K562 (cell line): ENCODE data around the gene CCDC85A. TPM values are rescaled to one million over a fixed set of nuclear protein-coding genes. Genes with fewer than 3 reads are reported as not detected.

ENCODE experiments used
- ATAC-seq: fragments of 200-7000 bp; cut with Tn5 transposase; 3 replicates; pipeline ENCODE4 v1.9.1; 2020; ENCODE audit warnings: moderate library complexity
- BruUV-seq: library from RNA; stranded (reverse); fragments of 400-500 nt; replicated peaks from 2 replicates; lab custom pipeline; 2021; lab: Mats Ljungman, UMichigan
- CTCF ChIA-PET: fragments of 300-600 bp; formaldehyde crosslinking; extraction: SDS; loops from one replicate; lab custom pipeline; 2021; ENCODE audit warnings: low intra/inter-chr PET ratio; lab: Yijun Ruan, JAX
- POLR2A ChIA-PET: fragments of 300-600, 350-650 bp; sonication (Branson Sonifier 250); formaldehyde crosslinking; extraction: SDS; loops from one replicate; lab custom pipeline; 2021; ENCODE audit warnings: antibody characterized with exemption, inconsistent platforms; lab: Yijun Ruan, JAX
- DNase-seq, 4 experiments: peaks; one replicate each; pipeline versions ENCODE4 v3.0.0 to v3.0.0-alpha.2; 2011 to 2018; ENCODE audit warnings: low spot score in 3 of 4, mixed read lengths in 3 of 4; ENCODE audit errors: extremely low read depth in 1 of 4
- FAIRE-seq: peaks from 2 replicates; lab custom pipeline; 2011; peaks lifted over from hg19 to GRCh38; lab: Jason Lieb, UNC
- H2AFZ ChIP-seq: 2 replicates; pipeline ENCODE4 v1.6.0; 2011; ENCODE audit warnings: low read depth, low read length, control low read depth, inconsistent platforms
- H3K27ac ChIP-seq: fragments of 200-600 bp; 3 replicates; pipeline ENCODE4 v1.8.0; 2011; ENCODE audit warnings: low read depth, mild to moderate bottlenecking, control low read depth, inconsistent platforms, low read length, moderate library complexity, mixed read lengths; ENCODE audit errors: extremely low read depth
- H3K27me3 ChIP-seq, 2 experiments: fragments of 300-600 bp in 1 of 2; 2 replicates in 1 of 2; 3 replicates in 1 of 2; pipeline versions ENCODE4 v1.6.0 to v1.8.0; 2011; ENCODE audit warnings: inconsistent platforms in 2 of 2, low read length in 2 of 2, mild to moderate bottlenecking in 1 of 2, mixed read lengths in 1 of 2, moderate library complexity in 1 of 2; ENCODE audit not compliant: control insufficient read depth in 2 of 2, insufficient read depth in 2 of 2
- H3K36me3 ChIP-seq: fragments of 300-600 bp; 3 replicates; pipeline ENCODE4 v1.8.0; 2011; ENCODE audit warnings: mild to moderate bottlenecking, low read length, inconsistent platforms; ENCODE audit not compliant: control insufficient read depth, insufficient read depth
- H3K4me1 ChIP-seq, 2 experiments: fragments of 200-600 bp in 1 of 2; replicated peaks in 1 of 2; 2 replicates in 1 of 2; 3 replicates in 1 of 2; pipeline versions ENCODE4 v1.5.1 to v1.8.0; 2011; ENCODE audit warnings: inconsistent platforms in 2 of 2, low read length in 2 of 2, mild to moderate bottlenecking in 1 of 2, mixed read lengths in 1 of 2, moderate library complexity in 1 of 2; ENCODE audit not compliant: control insufficient read depth in 2 of 2, insufficient read depth in 2 of 2
- H3K4me2 ChIP-seq: 2 replicates; pipeline ENCODE4 v1.6.1; 2011; ENCODE audit warnings: low read length, control low read depth, inconsistent platforms, mixed read lengths; ENCODE audit not compliant: insufficient read depth
- H3K4me3 ChIP-seq: fragments of 200-600 bp; sonication (generic), shearing (Covaris generic); 2 replicates; pipeline ENCODE4 v1.5.1; 2016; ENCODE audit warnings: control low read depth, inconsistent platforms
- H3K79me2 ChIP-seq: fragments of 200-600 bp; 3 replicates; pipeline ENCODE4 v1.8.0; 2011; ENCODE audit warnings: low read length, inconsistent platforms; ENCODE audit not compliant: control insufficient read depth, insufficient read depth
- H3K9ac ChIP-seq, 2 experiments: 2 replicates each; pipeline versions ENCODE4 v1.6.0 to v1.6.1; 2011; ENCODE audit warnings: low read depth in 2 of 2, low read length in 2 of 2, control low read depth in 1 of 2, inconsistent platforms in 1 of 2, mild to moderate bottlenecking in 1 of 2, mixed read lengths in 1 of 2; ENCODE audit not compliant: insufficient read depth in 1 of 2
- H3K9me1 ChIP-seq: one replicate; pipeline ENCODE4 v1.6.0; 2011; ENCODE audit warnings: inconsistent platforms, mild to moderate bottlenecking, low read length, moderate library complexity; ENCODE audit not compliant: control insufficient read depth, insufficient read depth
- H3K9me3 ChIP-seq: replicated peaks from 2 replicates; pipeline ENCODE4 v1.5.1; 2011; ENCODE audit warnings: low read depth, low read length, inconsistent platforms; ENCODE audit not compliant: control insufficient read depth, insufficient read depth
- H4K20me1 ChIP-seq: replicated peaks from 2 replicates; pipeline ENCODE4 v1.6.1; 2011; ENCODE audit warnings: low read length, inconsistent platforms, mixed read lengths; ENCODE audit not compliant: control insufficient read depth, insufficient read depth
- ARNT ChIP-seq, 2 experiments: fragments of 450-650 bp; IDR thresholded peaks; 2 replicates each; pipeline ENCODE4 v1.6.1; 2016; ENCODE audit warnings: mild to moderate bottlenecking in 1 of 2
- CCNT2 ChIP-seq: IDR thresholded peaks from 2 replicates; pipeline ENCODE4 v1.6.1; 2011; ENCODE audit warnings: borderline replicate concordance, low read depth, mild to moderate bottlenecking, moderate library complexity, mixed read lengths, low read length; ENCODE audit not compliant: insufficient read length; ENCODE audit errors: extremely low read depth
- DACH1 ChIP-seq: fragments of 450-650 bp; IDR thresholded peaks from 2 replicates; pipeline ENCODE4 v1.6.1; 2018; ENCODE audit not compliant: partially characterized antibody
- HDAC8 ChIP-seq: fragments of 450-650 bp; IDR thresholded peaks from 2 replicates; pipeline ENCODE4 v1.6.1; 2016; ENCODE audit warnings: mild to moderate bottlenecking, missing genetic modification characterization, moderate library complexity, missing compliant biosample characterization
- HES1 ChIP-seq: fragments of 450-650 bp; IDR thresholded peaks from 2 replicates; pipeline ENCODE4 v1.6.1; 2016; ENCODE audit warnings: low read depth, mild to moderate bottlenecking, moderate library complexity
- MEF2D ChIP-seq: conservative IDR thresholded peaks from 2 replicates; pipeline ENCODE4 v1.6.1; 2016; ENCODE audit warnings: low read depth, missing genetic modification characterization, missing compliant biosample characterization
- RAD21 ChIP-seq, 2 experiments: fragments of 250-450 bp in 1 of 2; fragments of 450-650 bp in 1 of 2; sonication (Bioruptor Pico) in 1 of 2; formaldehyde crosslinking in 1 of 2; IDR thresholded peaks in 1 of 2; conservative IDR thresholded peaks in 1 of 2; 2 replicates each; pipeline versions ENCODE4 v1.4.0 to v1.8.0; 2020 to 2022; ENCODE audit warnings: mild to moderate bottlenecking in 2 of 2, moderate library complexity in 1 of 2
- SREBF2 ChIP-seq: sonication (generic); formaldehyde crosslinking; IDR thresholded peaks from 2 replicates; pipeline ENCODE4 v1.4.0; 2020; ENCODE audit warnings: mild to moderate bottlenecking, missing genetic modification reagents
- TCF15 ChIP-seq: fragments of 250-450 bp; sonication (Bioruptor Pico); IDR thresholded peaks from 2 replicates; pipeline ENCODE4 v1.8.0; 2022; ENCODE audit warnings: moderate library complexity, mild to moderate bottlenecking, inconsistent platforms
- ZBTB40 ChIP-seq, 2 experiments: fragments of 450-650 bp in 1 of 2; sonication (generic) in 1 of 2; formaldehyde crosslinking in 1 of 2; IDR thresholded peaks; 2 replicates each; pipeline versions ENCODE4 v1.7.1 to v1.9.0; 2016 to 2022; ENCODE audit warnings: inconsistent platforms in 1 of 2, mild to moderate bottlenecking in 1 of 2, missing genetic modification reagents in 1 of 2
- ZNF174 ChIP-seq: fragments of 250-450 bp; sonication (Bioruptor Pico); IDR thresholded peaks from 2 replicates; pipeline ENCODE4 v1.4.0; 2020; ENCODE audit warnings: mild to moderate bottlenecking
- ZNF224 ChIP-seq: sonication (generic); formaldehyde crosslinking; IDR thresholded peaks from 2 replicates; pipeline ENCODE4 v1.8.0; 2022; ENCODE audit warnings: mild to moderate bottlenecking, missing genetic modification reagents
- ZNF23 ChIP-seq: fragments of 250-450 bp; sonication (Bioruptor Pico); IDR thresholded peaks from 2 replicates; pipeline ENCODE4 v1.4.0; 2020; ENCODE audit warnings: mild to moderate bottlenecking
- WGBS: fragments of 100-300 bp; shearing (Covaris generic); methylation state at CpG from one replicate; pipeline ENCODE4 v1.1.6; 2016; ENCODE audit warnings: low coverage, mixed read lengths; ENCODE audit not compliant: insufficient coverage; ENCODE audit errors: missing lambda C conversion rate; 5-methylcytosine and 5-hydroxymethylcytosine counted together
- in situ Hi-C: fragments of 300-500 bp; cut with MboI; formaldehyde crosslinking; loops from 4 replicates; pipeline ENCODE4 v1.15.0; 2018; ENCODE audit warnings: inconsistent platforms, mixed read lengths
- intact Hi-C: fragments of 100-400 bp; cut with micrococcal nuclease; formaldehyde crosslinking; loops from 2 replicates; pipeline ENCODE4 v1.14.2; 2022
- polyA plus RNA-seq, 8 experiments: library from polyadenylated mRNA; depleted of rRNA in 4 of 8; stranded (reverse) in 5 of 8; unstranded in 3 of 8; fragments of >200 nt; fragmentation: Nextera tagmentation in 2 of 8; fragmentation: Illumina TruSeq in 1 of 8; extraction: Ambion mirVana in 2 of 8; extraction: Trizol in 1 of 8; gene quantifications; 2 replicates each; pipeline versions ENCODE4 v1.2.1 to v1.2.3, GENCODE V29; 2011 to 2014; ENCODE audit warnings: inconsistent platforms in 1 of 8, missing spikeins in 1 of 8
- total RNA-seq, 7 experiments: library from RNA; depleted of rRNA in 6 of 7; stranded (reverse); fragments of >200 nt in 6 of 7; fragmentation: Illumina TruSeq in 2 of 7; extraction: Trizol in 2 of 7; gene quantifications; 2 replicates each; pipeline versions ENCODE4 v1.2.1 to v1.2.3, GENCODE V29; 2011 to 2021; ENCODE audit warnings: low replicate concordance in 1 of 7

Gene CCDC85A
- total and polyA plus RNA-seq, 9 of the 15 experiments (the other 6 are each of a cell fraction or from before 2014, with no cell fraction given): 0.03 to 0.14 (median 0.10) TPM; not detected in 5

GRCh38 chr2:56297671-56298070 lies 113.9 kb downstream of the CCDC85A start:
- DNase-seq (no peak), ATAC-seq (no peak), FAIRE-seq (no peak)
- no peaks in the 10 kb centered on the region for H3K27me3 ChIP-seq
- no peaks in the 10 kb centered on the region for H3K79me2 ChIP-seq
- no peak overlapping the region for H3K4me3 ChIP-seq
- no peak overlapping the region for H2AFZ ChIP-seq
- intact Hi-C loops (no loop called here), in situ Hi-C loops (no loop called here)
- H3K27ac ChIP-seq: no peak overlapping the region
- TF ChIP-seq DACH1 (no peak), MEF2D (tag) (no peak), TCF15 (CRISPR knock-in tag) (no peak), SREBF2 (no peak), ZNF174 (CRISPR knock-in tag) (no peak), CCNT2 (no peak), HES1 (no peak), RAD21 (CRISPR knock-in tag; conservative IDR thresholded peaks at IDR 0.05 in 1 of 2, IDR thresholded peaks at IDR 0.05 in 1 of 2) (no peak), ZNF224 (no peak), ZBTB40 (IDR thresholded peaks at IDR 0.05) (no peak), ZBTB40 (CRISPR knock-in tag; IDR thresholded peaks at IDR 0.05) (no peak), ARNT (IDR thresholded peaks at IDR 0.05) (no peak), ZNF23 (CRISPR knock-in tag) (no peak), HDAC8 (no peak)
- POLR2A ChIA-PET: no interaction called here
- no peak overlapping the region for H3K4me2 ChIP-seq
- no peaks in the 10 kb centered on the region for H3K9me1 ChIP-seq
- H3K36me3 ChIP-seq: no peaks in the 10 kb centered on the region
- BruUV-seq: no TSS peak
- CTCF ChIA-PET: interaction anchor here (0.7 kb wide), 1 partner anchor 9 kb away, joined by 3 read pairs; no protein-coding TSS in a partner anchor
- WGBS: 0% methylated on average over 3 of the region's 3 CpGs
- H3K4me1 ChIP-seq: no peaks in the 10 kb centered on the region
- no peaks in the 10 kb centered on the region for H4K20me1 ChIP-seq
- no peaks in the 10 kb centered on the region for H3K9me3 ChIP-seq
- no peak overlapping the region for H3K9ac ChIP-seq
